ENCODE results near the gene DCLK2.

- TF ChIP-seq CTCF (IDR thresholded peaks at IDR 0.05; ENCODE audit: low read length): no peak
- TF ChIP-seq EZH2 (IDR thresholded peaks at IDR 0.05; ENCODE audit: borderline replicate concordance, low read length): no peak
Measured at GRCh38 chr4:150094676-150095075, 16.4 kb downstream of the DCLK2 start.

Measured in OCI-LY1 (cell line).